ENCODE measurements around the gene KLRC3.
"Not testable (repeated sequence)": the region's sequence is repeated elsewhere in the genome, so short reads cannot be mapped to it uniquely, and the experiment has no call there.

The KLRC3 gene

DNA sequence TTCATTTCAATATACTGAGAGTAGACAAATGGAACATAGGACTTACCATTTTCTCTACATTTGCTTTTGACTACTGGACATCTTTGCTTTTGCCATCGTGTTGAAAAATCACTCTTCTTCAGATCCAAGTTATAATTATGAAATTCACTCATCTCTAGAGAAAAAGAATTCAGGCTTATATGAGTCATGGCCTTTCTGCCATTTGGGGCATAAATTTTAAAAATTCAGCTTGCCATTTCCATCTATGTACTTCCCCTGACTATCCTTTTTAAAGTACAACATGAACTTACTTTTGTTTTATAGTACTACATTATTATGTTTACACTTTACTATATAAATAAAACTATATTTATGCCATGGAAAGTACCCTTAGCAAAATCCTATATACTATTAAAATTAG is 33.5 kb downstream of the KLRC3 start:
- DNase-seq (ENCODE audit: extremely low spot score), result no peak
- TF ChIP-seq, protein P1, sequence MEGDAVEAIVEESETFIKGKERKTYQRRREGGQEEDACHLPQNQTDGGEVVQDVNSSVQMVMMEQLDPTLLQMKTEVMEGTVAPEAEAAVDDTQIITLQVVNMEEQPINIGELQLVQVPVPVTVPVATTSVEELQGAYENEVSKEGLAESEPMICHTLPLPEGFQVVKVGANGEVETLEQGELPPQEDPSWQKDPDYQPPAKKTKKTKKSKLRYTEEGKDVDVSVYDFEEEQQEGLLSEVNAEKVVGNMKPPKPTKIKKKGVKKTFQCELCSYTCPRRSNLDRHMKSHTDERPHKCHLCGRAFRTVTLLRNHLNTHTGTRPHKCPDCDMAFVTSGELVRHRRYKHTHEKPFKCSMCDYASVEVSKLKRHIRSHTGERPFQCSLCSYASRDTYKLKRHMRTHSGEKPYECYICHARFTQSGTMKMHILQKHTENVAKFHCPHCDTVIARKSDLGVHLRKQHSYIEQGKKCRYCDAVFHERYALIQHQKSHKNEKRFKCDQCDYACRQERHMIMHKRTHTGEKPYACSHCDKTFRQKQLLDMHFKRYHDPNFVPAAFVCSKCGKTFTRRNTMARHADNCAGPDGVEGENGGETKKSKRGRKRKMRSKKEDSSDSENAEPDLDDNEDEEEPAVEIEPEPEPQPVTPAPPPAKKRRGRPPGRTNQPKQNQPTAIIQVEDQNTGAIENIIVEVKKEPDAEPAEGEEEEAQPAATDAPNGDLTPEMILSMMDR (IDR thresholded peaks at IDR 0.05; ENCODE audit: control extremely low read depth, extremely low read depth, low read depth, missing control alignments), result no peak
- CTCF ChIA-PET, result no interaction called here
- POLR2A ChIA-PET, result no interaction called here

DNA sequence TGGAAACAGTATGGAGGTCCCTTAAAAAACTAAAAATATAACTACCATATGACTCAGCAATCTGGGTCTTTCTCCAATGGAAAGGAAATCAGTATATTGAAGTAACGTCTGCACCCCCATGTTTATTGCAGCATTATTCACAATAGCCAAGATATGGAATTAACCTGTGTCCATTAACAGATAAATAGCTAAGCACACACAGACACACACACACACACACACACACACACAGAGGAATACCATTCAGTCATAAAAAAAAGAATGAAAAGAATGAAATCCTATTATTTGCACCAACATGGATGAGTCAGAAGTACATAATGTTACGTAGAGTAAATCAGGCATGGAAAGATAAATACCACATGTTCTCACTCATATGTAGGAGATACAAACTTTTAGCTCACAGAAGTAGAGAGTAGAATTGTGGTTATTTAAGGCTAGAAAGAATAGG is 35.2 kb downstream of the KLRC3 start:
- ChIA-PET POLR2A (no interaction called here), CTCF (interaction anchor here (0.9 to 1.7 kb wide), 3 partner anchors 11 to 24 kb away, joined by 3 to 5 read pairs (median 4); partner anchors contain the start of gene KLRC4)
- TF ChIP-seq, protein P1 (IDR thresholded peaks at IDR 0.05; ENCODE audit: control extremely low read depth, extremely low read depth, low read depth, missing control alignments), result no peak
- DNase-seq (ENCODE audit: extremely low spot score), result no peak

GRCh38 chr12:10384191-10384590 is 36.2 kb downstream of the KLRC3 start:
- no peak for DNase-seq (ENCODE audit: extremely low spot score)
- TF ChIP-seq, protein P1 (IDR thresholded peaks at IDR 0.05; ENCODE audit: control extremely low read depth, extremely low read depth, low read depth, missing control alignments), result no peak
- POLR2A ChIA-PET, result no interaction called here
- CTCF ChIA-PET, result interaction anchor here (1.7 kb wide), 1 partner anchor 10 kb away, joined by 5 read pairs; no protein-coding TSS in a partner anchor

GRCh38 chr12:10381928-10382628 is 38.3 kb downstream of the KLRC3 start:
- no peak for DNase-seq (ENCODE audit: extremely low spot score)
- POLR2A ChIA-PET, result no interaction called here
- TF ChIP-seq, protein P1 (IDR thresholded peaks at IDR 0.05; ENCODE audit: control extremely low read depth, extremely low read depth, low read depth, missing control alignments), result no peak
- CTCF ChIA-PET, result interaction anchor here (1.1 kb wide), 1 partner anchor 10 kb away, joined by 3 read pairs; no protein-coding TSS in a partner anchor

DNA sequence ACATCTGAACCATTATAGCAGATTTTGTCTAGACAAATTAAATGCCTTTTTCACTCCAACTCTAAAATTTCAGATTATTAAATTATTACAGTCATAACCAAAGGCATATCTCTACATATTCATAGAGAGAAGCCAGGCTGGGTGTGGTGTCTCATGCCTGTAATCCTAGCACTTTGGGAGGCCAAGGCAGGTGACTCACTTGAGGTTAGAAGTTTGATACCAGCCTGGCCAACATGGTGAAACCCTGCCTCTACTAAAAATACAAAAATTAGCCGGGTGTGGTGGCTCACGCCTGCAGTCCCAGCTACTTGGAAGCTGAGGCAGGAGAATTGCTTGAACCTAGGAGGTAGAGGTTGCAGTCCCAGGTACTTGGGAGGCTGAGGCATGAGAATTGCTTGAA is 41.7 kb downstream of the KLRC3 start:
- POLR2A ChIA-PET; DNase-seq (ENCODE audit: extremely low spot score); CTCF ChIA-PET: not testable (repeated sequence)

DNA sequence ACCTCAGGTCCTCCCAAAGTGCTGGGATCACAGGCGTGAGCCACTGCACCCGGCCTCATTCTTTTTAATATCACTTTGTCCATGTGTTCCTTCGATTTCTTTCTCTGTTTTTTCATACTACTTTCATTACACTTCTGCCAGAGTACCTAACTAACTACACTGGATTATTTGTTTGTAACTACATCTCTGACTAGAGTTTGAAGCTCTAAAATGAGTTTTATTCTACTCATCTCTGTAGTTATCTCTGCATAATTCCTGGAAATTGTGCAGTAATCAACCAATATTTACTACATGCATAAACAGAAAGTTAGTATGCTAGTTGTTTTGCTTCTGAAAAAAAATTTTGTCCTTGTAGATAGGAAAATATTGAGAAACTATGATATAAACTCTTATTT is 45.8 kb downstream of the KLRC3 start:
- ChIA-PET POLR2A (no interaction called here), CTCF (interaction anchor here (0.8 to 1.6 kb wide), 2 partner anchors 10 kb away, joined by 3 to 5 read pairs; no protein-coding TSS in a partner anchor)
- TF ChIP-seq, protein P1 (IDR thresholded peaks at IDR 0.05; ENCODE audit: control extremely low read depth, extremely low read depth, low read depth, missing control alignments), result no peak
- DNase-seq (ENCODE audit: extremely low spot score), result no peak

DNA sequence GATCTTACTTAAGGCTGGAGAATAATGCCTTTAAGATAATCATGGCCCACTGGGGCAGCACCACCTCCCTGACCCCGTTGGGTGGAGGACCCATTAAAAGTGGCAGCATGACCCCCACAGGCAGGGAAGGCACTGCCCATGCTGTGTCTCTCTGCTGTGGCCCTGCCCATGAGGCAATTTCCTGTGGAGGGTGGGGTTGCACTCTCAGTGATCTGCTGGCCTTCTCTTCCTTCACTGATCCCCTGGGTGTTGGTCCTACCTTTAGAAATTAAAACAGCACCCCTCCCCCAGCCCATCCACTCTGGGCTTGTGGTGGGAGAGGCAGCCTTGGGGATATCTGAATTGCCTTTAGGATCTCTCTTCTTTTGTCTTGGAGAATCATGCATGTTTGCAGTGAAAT is 47.8 kb downstream of the KLRC3 start:
- POLR2A ChIA-PET, result no interaction called here
- CTCF ChIA-PET, result no interaction called here
- no peak for DNase-seq (ENCODE audit: extremely low spot score)
- TF ChIP-seq, protein P1 (IDR thresholded peaks at IDR 0.05; ENCODE audit: control extremely low read depth, extremely low read depth, low read depth, missing control alignments), result no peak

GRCh38 chr12:10371893-10372535 is 48.4 kb downstream of the KLRC3 start:
- POLR2A ChIA-PET; CTCF ChIA-PET; DNase-seq (ENCODE audit: extremely low spot score): not testable (repeated sequence)

Measured in GM10248 (cell line).